ENCODE results near the gene STK32B. TPM values are rescaled to one million over a fixed set of nuclear protein-coding genes. Genes with fewer than 3 reads are reported as not detected.

The STK32B gene
- total RNA-seq, 1 experiment from 2014 or later: 11.6 TPM

DNA sequence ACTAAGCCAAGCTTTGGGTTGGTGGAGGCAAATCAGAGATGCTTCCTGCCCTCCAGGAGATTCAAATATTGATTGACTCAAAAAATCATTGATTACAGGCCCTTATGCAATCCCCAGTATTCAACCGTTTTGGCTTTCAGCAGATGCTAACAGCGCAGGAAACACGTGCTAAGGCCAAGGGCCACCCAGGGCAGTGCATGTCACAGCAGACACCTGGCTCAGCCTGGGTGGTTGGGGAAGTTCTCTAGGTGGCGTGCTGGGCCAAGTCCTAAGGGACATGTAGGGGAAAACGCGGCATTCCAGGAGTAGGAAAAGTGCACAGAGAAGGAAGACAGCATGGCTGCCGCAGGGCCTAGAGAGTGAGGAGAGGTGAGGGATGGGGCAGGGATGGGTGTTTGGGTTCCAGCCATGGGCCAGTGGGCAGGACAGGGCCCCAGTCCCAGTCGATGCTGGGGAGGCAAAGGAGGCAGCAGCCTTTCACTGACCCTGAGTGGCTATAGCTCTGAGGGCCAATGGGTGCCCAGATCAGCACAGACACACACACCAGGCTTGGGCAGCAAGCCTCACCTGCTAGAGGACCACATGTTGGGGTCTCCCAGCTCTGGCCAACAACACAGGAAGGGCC lies 418.0 kb downstream of the STK32B start:
- no TSS peak for BruUV-seq (replicated peaks)
- no peak for ATAC-seq

DNA sequence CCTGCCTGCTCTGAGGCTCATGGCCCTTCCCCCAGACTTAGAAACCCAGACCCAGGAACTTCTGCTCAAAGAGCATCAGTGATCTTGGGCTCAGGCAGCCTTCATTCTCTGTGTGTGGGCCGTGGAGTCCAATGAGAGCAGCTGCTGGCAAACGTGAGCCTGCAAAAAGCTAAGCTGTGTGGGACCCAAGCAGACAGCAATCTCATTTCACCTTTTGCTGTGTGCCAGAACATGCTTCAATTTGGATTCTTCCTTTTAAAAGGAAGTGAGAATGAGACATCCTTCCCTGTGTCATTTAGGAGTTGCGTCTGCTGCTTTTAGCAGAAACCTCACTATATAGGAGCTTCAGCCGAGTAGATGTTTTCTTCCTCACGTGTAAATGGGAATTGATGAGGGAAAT lies 418.6 kb downstream of the STK32B start:
- intact Hi-C loops (cut with micrococcal nuclease; ENCODE audit: unreplicated experiment) (no loop called here), in situ Hi-C loops (cut with HindIII; ENCODE audit: low pct_unique_long_range_greater_than_20kb, low sequenced_read_pairs) (no loop called here)
- no peaks in the 10 kb centered on the region for H3K27me3 ChIP-seq (ENCODE audit: control insufficient read depth, insufficient read depth, low read length)
- H3K9me3 ChIP-seq (ENCODE audit: control insufficient read depth, insufficient read depth, low read depth, low read length): no peaks in the 10 kb centered on the region
- no peak for DNase-seq (ENCODE audit: low read depth, low spot score)
- no peak for ATAC-seq
- TF ChIP-seq TCF7L2 (IDR thresholded peaks at IDR 0.05; ENCODE audit: low read depth, low read length) (no peak), SIN3A (IDR thresholded peaks at IDR 0.05; ENCODE audit: borderline replicate concordance, insufficient read depth, low read depth, low read length) (no peak), POLR2AphosphoS5 (IDR thresholded peaks at IDR 0.05; ENCODE audit: low read depth, low read length) (no peak)
- TF ChIP-seq, protein P1, sequence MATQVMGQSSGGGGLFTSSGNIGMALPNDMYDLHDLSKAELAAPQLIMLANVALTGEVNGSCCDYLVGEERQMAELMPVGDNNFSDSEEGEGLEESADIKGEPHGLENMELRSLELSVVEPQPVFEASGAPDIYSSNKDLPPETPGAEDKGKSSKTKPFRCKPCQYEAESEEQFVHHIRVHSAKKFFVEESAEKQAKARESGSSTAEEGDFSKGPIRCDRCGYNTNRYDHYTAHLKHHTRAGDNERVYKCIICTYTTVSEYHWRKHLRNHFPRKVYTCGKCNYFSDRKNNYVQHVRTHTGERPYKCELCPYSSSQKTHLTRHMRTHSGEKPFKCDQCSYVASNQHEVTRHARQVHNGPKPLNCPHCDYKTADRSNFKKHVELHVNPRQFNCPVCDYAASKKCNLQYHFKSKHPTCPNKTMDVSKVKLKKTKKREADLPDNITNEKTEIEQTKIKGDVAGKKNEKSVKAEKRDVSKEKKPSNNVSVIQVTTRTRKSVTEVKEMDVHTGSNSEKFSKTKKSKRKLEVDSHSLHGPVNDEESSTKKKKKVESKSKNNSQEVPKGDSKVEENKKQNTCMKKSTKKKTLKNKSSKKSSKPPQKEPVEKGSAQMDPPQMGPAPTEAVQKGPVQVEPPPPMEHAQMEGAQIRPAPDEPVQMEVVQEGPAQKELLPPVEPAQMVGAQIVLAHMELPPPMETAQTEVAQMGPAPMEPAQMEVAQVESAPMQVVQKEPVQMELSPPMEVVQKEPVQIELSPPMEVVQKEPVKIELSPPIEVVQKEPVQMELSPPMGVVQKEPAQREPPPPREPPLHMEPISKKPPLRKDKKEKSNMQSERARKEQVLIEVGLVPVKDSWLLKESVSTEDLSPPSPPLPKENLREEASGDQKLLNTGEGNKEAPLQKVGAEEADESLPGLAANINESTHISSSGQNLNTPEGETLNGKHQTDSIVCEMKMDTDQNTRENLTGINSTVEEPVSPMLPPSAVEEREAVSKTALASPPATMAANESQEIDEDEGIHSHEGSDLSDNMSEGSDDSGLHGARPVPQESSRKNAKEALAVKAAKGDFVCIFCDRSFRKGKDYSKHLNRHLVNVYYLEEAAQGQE (IDR thresholded peaks at IDR 0.05; ENCODE audit: insufficient read depth in 1 of 2, low read depth in 2 of 2, low read length in 1 of 2): no peak
- TF ChIP-seq, protein P2, sequence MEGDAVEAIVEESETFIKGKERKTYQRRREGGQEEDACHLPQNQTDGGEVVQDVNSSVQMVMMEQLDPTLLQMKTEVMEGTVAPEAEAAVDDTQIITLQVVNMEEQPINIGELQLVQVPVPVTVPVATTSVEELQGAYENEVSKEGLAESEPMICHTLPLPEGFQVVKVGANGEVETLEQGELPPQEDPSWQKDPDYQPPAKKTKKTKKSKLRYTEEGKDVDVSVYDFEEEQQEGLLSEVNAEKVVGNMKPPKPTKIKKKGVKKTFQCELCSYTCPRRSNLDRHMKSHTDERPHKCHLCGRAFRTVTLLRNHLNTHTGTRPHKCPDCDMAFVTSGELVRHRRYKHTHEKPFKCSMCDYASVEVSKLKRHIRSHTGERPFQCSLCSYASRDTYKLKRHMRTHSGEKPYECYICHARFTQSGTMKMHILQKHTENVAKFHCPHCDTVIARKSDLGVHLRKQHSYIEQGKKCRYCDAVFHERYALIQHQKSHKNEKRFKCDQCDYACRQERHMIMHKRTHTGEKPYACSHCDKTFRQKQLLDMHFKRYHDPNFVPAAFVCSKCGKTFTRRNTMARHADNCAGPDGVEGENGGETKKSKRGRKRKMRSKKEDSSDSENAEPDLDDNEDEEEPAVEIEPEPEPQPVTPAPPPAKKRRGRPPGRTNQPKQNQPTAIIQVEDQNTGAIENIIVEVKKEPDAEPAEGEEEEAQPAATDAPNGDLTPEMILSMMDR (IDR thresholded peaks at IDR 0.05): no peak
- ChIA-PET CTCF (no interaction called here), POLR2A (no interaction called here)
- H3K4me3 ChIP-seq (ENCODE audit: low read depth in 2 of 2, low read length in 2 of 2): no peak overlapping the region
- BruUV-seq (replicated peaks): no TSS peak
- H3K4me1 ChIP-seq (ENCODE audit: control insufficient read depth, insufficient read depth, low read length): no peaks in the 10 kb centered on the region
- H3K27ac ChIP-seq (ENCODE audit: low read length): no peak overlapping the region
- H3K36me3 ChIP-seq (ENCODE audit: control insufficient read depth, insufficient read depth, low read length): no peaks in the 10 kb centered on the region

More for the DNA sequence above, 418.0 kb downstream of the STK32B start:
- ChIA-PET POLR2A (no interaction called here), CTCF (no interaction called here)
- intact Hi-C loops (cut with micrococcal nuclease; ENCODE audit: unreplicated experiment): no loop called here
- no peak for TF ChIP-seq SIN3A (IDR thresholded peaks at IDR 0.05; ENCODE audit: borderline replicate concordance, insufficient read depth, low read depth, low read length)
- TF ChIP-seq, protein P2 (IDR thresholded peaks at IDR 0.05): no peak
- no peak for TF ChIP-seq POLR2AphosphoS5 (IDR thresholded peaks at IDR 0.05; ENCODE audit: low read depth, low read length)
- no peak for TF ChIP-seq TCF7L2 (IDR thresholded peaks at IDR 0.05; ENCODE audit: low read depth, low read length)
- TF ChIP-seq, protein P1 (IDR thresholded peaks at IDR 0.05; ENCODE audit: insufficient read depth in 1 of 2, low read depth in 2 of 2, low read length in 1 of 2): no peak
- Histone ChIP-seq H3K27ac (ENCODE audit: low read length) (no peak overlapping the region), H3K4me3 (ENCODE audit: low read depth in 2 of 2, low read length in 2 of 2) (no peak overlapping the region), H3K9me3 (ENCODE audit: control insufficient read depth, insufficient read depth, low read depth, low read length) (no peaks in the 10 kb centered on the region), H3K36me3 (ENCODE audit: control insufficient read depth, insufficient read depth, low read length) (no peaks in the 10 kb centered on the region), H3K27me3 (ENCODE audit: control insufficient read depth, insufficient read depth, low read length) (no peaks in the 10 kb centered on the region), H3K4me1 (ENCODE audit: control insufficient read depth, insufficient read depth, low read length) (no peaks in the 10 kb centered on the region)
- in situ Hi-C loops (cut with HindIII; ENCODE audit: low pct_unique_long_range_greater_than_20kb, low sequenced_read_pairs): no loop called here
- DNase-seq (ENCODE audit: low read depth, low spot score): no peak

Data from Panc1 (cell line).